Common myeloid progenitor, CD34-positive (primary cell): ENCODE data around the gene CEBPA.

ENCODE experiments used
- CTCF ChIA-PET: fragments of 350-600 bp; sonication (Branson Sonifier 250); formaldehyde crosslinking; loops from one replicate; lab custom pipeline; 2021; ENCODE audit warnings: antibody characterized with exemption; lab: Charles Lee
- POLR2A ChIA-PET: fragments of 350-600 bp; sonication (Branson Sonifier 250); formaldehyde crosslinking; loops from one replicate; lab custom pipeline; 2021; ENCODE audit warnings: antibody characterized with exemption; lab: Charles Lee
- DNase-seq, 3 donors: peaks; one replicate each; pipeline versions ENCODE4 v3.0.0 to v3.0.0-alpha.2; 2013
- H3K27ac ChIP-seq, 2 experiments: 1 replicate in 1 of 2; 2 replicates in 1 of 2; pipeline ENCODE4 v1.7.0; 2013; ENCODE audit warnings: inconsistent platforms in 2 of 2, low read length in 2 of 2, mild to moderate bottlenecking in 2 of 2, low read depth in 1 of 2, moderate library complexity in 1 of 2; ENCODE audit not compliant: severe bottlenecking in 2 of 2, insufficient read depth in 1 of 2, poor library complexity in 1 of 2
- H3K27me3 ChIP-seq, 5 experiments: replicated peaks in 2 of 5; 1 replicate in 3 of 5; 2 replicates in 2 of 5; pipeline versions ENCODE4 v1.6.1 to v1.7.0; 2013; ENCODE audit warnings: low read length in 4 of 5, mild to moderate bottlenecking in 2 of 5, moderate library complexity in 2 of 5, inconsistent platforms in 1 of 5; ENCODE audit not compliant: insufficient read depth in 5 of 5, control insufficient read depth in 4 of 5
- H3K36me3 ChIP-seq, 4 experiments: 1 replicate in 2 of 4; 2 replicates in 2 of 4; pipeline versions ENCODE4 v1.6.1 to v1.7.0; 2013; ENCODE audit warnings: low read length in 3 of 4, control low read depth in 1 of 4, mild to moderate bottlenecking in 1 of 4; ENCODE audit not compliant: control insufficient read depth in 4 of 4, insufficient read depth in 4 of 4
- H3K4me1 ChIP-seq, 4 experiments: 1 replicate in 3 of 4; 2 replicates in 1 of 4; pipeline versions ENCODE4 v1.6.1 to v1.7.1; 2013; ENCODE audit warnings: low read length in 3 of 4, mild to moderate bottlenecking in 3 of 4, control low read depth in 1 of 4, inconsistent platforms in 1 of 4, moderate library complexity in 1 of 4; ENCODE audit not compliant: control insufficient read depth in 4 of 4, insufficient read depth in 4 of 4; ENCODE audit errors: control extremely low read depth in 1 of 4
- H3K4me3 ChIP-seq, 7 experiments: 1 replicate in 4 of 7; 2 replicates in 3 of 7; pipeline versions ENCODE4 v1.5.1 to v1.7.0; 2013; ENCODE audit warnings: mild to moderate bottlenecking in 7 of 7, low read length in 6 of 7, moderate library complexity in 6 of 7, inconsistent platforms in 2 of 7, low read depth in 2 of 7, control low read depth in 1 of 7; ENCODE audit not compliant: insufficient read depth in 4 of 7, control insufficient read depth in 1 of 7; ENCODE audit errors: extremely low read depth in 1 of 7
- H3K9me3 ChIP-seq, 5 experiments: 1 replicate in 4 of 5; 2 replicates in 1 of 5; pipeline versions ENCODE4 v1.6.1 to v1.7.1; 2013; ENCODE audit warnings: low read length in 4 of 5, mild to moderate bottlenecking in 2 of 5, inconsistent platforms in 1 of 5, low read depth in 1 of 5, moderate library complexity in 1 of 5; ENCODE audit not compliant: control insufficient read depth in 4 of 5, insufficient read depth in 2 of 5; ENCODE audit errors: control extremely low read depth in 1 of 5
- WGBS: methylation state at CpG from one replicate; pipeline ENCODE4 v1.1.5; 2013; ENCODE audit not compliant: insufficient coverage; 5-methylcytosine and 5-hydroxymethylcytosine counted together

Gene CEBPA

DNA sequence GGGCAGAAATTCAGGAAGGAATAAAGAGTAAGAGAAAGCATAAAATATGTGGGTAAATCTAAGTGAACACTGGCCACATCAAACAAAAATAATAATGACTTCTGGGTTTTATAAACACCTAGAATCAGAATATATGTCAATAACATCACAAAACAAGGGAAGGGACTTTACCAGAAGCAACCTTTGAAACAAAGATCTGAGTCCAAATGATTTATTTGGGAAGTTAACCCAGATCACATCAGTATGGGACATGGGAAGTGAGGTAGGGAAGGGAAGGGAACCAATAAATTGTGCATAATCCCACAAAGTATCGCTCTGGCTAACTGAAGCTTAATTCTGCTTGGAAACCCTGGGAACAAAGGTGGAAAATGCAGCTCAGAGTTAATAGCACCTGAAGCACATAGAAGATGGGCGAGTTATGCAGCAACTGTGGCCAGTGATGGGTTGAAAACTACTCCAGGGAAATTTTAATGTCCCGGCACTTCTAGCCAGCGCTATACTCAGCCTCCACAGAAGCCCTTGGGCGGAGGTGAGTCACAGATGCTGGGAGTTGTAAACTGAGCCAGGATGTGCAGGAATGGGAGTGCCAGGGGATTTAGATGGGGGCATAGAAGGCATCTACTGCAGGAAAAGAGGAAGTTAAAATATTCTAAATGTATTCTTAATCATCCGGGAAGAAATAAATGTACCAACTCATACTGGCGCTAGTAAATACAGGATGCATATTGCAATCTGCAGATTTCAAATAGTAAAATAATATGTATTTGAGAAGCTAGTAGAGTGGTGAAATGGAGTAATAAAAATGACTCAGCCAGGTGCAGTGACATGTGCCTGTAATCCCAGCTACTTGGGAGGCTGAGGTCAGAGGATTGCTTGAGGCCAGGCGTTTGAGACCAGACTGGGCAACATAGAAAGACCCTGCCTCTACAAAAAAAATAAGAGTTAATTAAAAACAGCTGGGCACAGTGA, 37.0 kb upstream of the CEBPA start:
- H3K9me3 ChIP-seq: no peaks in the 10 kb centered on the region
- no peak overlapping the region for H3K27ac ChIP-seq
- 96% methylated on average over 5 of the region's 8 CpGs for WGBS
- H3K4me1 ChIP-seq: no peaks in the 10 kb centered on the region
- no peak overlapping the region for H3K4me3 ChIP-seq
- peaks cover 0 to 9% (median 2%) of the 10 kb centered on the region in 5 experiments for H3K27me3 ChIP-seq
- ChIA-PET POLR2A (no interaction called here), CTCF (interaction anchor here (1.6 kb wide), 1 partner anchor 93 kb away, joined by 3 read pairs; no protein-coding TSS in a partner anchor)
- DNase-seq: peak in 2 of 3 donors; percentile 40 to 57
- no peaks in the 10 kb centered on the region for H3K36me3 ChIP-seq

- no peaks in the 10 kb centered on the region for H3K36me3 ChIP-seq
- no peak overlapping the region for H3K4me3 ChIP-seq
- H3K4me1 ChIP-seq: peaks cover 0 to 17% (median 4%) of the 10 kb centered on the region in 4 experiments
- 96% methylated on average over 4 of the region's 5 CpGs for WGBS
- H3K27me3 ChIP-seq: no peaks in the 10 kb centered on the region
- CTCF ChIA-PET: no interaction called here
- no peak overlapping the region for H3K27ac ChIP-seq
- POLR2A ChIA-PET: interaction anchor here (0.6 kb wide), 1 partner anchor 1258 kb away, joined by 5 read pairs; no protein-coding TSS in a partner anchor
- no peaks in the 10 kb centered on the region for H3K9me3 ChIP-seq
- DNase-seq: no peak
Measured at GRCh38 chr19:33335446-33335845, 33.1 kb upstream of the CEBPA start.

GRCh38 chr19:33334271-33334670, 31.9 kb upstream of the CEBPA start:
- CTCF ChIA-PET: interaction anchor here (0.9 to 1.0 kb wide), 2 partner anchors 9 to 90 kb away, joined by 3 read pairs; no protein-coding TSS in a partner anchor
- Histone ChIP-seq H3K4me1 (peaks cover 0 to 29% (median 4%) of the 10 kb centered on the region in 4 experiments), H3K9me3 (no peaks in the 10 kb centered on the region), H3K36me3 (no peaks in the 10 kb centered on the region), H3K4me3 (no peak overlapping the region), H3K27me3 (no peaks in the 10 kb centered on the region), H3K27ac (no peak overlapping the region)
- 100% methylated on average over 3 of the region's 3 CpGs for WGBS
- no peak for DNase-seq
- POLR2A ChIA-PET: no interaction called here

DNA sequence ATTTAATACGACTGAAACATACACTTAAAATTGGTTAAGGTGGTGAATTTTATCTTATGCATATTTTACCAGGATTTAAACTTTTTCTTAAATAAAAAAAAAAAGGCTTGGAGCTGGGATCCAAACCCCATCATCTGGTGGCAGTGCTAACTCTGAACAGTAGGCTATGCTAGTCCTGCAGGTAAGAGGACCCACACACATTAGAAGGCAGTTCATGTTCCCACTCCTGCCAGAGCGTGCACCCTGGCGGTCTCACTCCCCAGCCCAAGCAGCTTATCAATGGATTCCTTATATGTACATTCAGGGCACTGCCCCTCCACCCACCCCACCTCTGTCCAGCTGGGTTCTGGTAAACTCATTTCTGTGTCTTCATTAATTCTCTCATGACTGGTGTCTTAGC, 31.3 kb upstream of the CEBPA start:
- no peaks in the 10 kb centered on the region for H3K27me3 ChIP-seq
- H3K4me1 ChIP-seq: peaks cover 0 to 33% (median 4%) of the 10 kb centered on the region in 4 experiments
- H3K36me3 ChIP-seq: no peaks in the 10 kb centered on the region
- DNase-seq: no peak
- WGBS: 100% methylated on average over 2 of the region's 3 CpGs
- ChIA-PET POLR2A (no interaction called here), CTCF (interaction anchor here (0.9 to 1.7 kb wide), 3 partner anchors 9 to 89 kb away, joined by 3 read pairs; no protein-coding TSS in a partner anchor)
- H3K9me3 ChIP-seq: no peaks in the 10 kb centered on the region
- H3K4me3 ChIP-seq: no peak overlapping the region
- no peak overlapping the region for H3K27ac ChIP-seq

DNA sequence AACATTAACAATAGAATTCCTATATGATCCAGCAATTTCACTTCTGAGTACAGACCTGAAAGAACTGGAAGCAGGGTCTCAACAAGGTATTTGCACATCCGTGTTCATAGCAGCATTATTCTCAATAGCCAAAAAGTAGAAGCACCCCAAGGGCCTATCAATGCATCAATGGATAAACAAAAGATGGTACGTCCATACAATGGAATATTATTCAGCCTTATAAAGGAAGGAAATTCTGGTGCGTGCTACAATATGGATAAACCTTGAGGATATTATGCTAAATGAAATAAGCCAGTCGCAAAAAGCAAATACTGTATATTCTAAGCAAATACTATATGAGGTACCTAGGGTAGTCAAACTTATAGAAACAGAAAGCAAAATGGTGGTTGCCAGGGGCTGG, 30.8 kb upstream of the CEBPA start:
- no peaks in the 10 kb centered on the region for H3K36me3 ChIP-seq
- WGBS: 100% methylated on average over 1 of the region's 4 CpGs
- ChIA-PET POLR2A (no interaction called here), CTCF (interaction anchor here (1.7 to 2.0 kb wide), 2 partner anchors 21 to 73 kb away, joined by 3 to 4 read pairs; no protein-coding TSS in a partner anchor)
- DNase-seq: no peak
- no peaks in the 10 kb centered on the region for H3K27me3 ChIP-seq
- H3K27ac ChIP-seq: no peak overlapping the region
- H3K9me3 ChIP-seq: no peaks in the 10 kb centered on the region
- H3K4me3 ChIP-seq: no peak overlapping the region
- H3K4me1 ChIP-seq: peaks cover 0 to 33% (median 4%) of the 10 kb centered on the region in 4 experiments

DNA sequence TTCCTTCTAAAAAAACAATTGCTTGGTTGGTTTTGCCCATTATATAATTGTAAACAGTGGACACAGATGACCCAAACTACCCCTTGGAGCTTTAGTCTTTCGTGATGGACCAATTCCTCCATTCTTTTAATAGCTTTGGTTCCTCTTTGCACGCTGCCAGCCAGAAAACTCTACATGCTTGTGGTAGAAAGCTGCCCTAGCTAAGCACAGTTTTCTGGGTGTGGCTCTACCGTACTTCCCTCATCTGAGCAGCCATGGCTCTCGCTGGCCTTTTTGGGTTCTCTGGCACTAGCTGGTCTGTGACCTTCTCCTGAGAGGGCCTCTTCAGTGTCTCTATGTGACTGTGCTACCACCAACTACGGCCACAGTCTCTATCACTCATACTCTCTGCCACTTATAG, 29.9 kb upstream of the CEBPA start:
- ChIA-PET POLR2A (interaction anchor here (0.7 to 1.0 kb wide), 2 partner anchors 30 to 40 kb away, joined by 3 to 5 read pairs; partner anchors contain the start of gene CEBPA), CTCF (interaction anchor here (1.7 to 2.0 kb wide), 2 partner anchors 20 to 74 kb away, joined by 3 to 4 read pairs; no protein-coding TSS in a partner anchor)
- no peaks in the 10 kb centered on the region for H3K36me3 ChIP-seq
- DNase-seq: peak; percentile 10 to 66 (median 60)
- no peaks in the 10 kb centered on the region for H3K9me3 ChIP-seq
- WGBS: 0% methylated on average over 4 of the region's 5 CpGs
- no peak overlapping the region for H3K4me3 ChIP-seq
- H3K27ac ChIP-seq: no peak overlapping the region
- H3K4me1 ChIP-seq: peaks cover 0 to 33% (median 4%) of the 10 kb centered on the region in 4 experiments
- H3K27me3 ChIP-seq: no peaks in the 10 kb centered on the region
